Activated CD8-positive, alpha-beta memory T cell treated with anti-CD3 and anti-CD28 coated beads, Interleukin-2, amount 50 U/mL, for 48 hours (primary cell): ENCODE measurements around the gene P2RY8.
"Not testable (repeated sequence)": the region's sequence is repeated elsewhere in the genome, so short reads cannot be mapped to it uniquely, and the experiment has no call there.

ENCODE experiments used
- DNase-seq: peaks from one replicate; pipeline ENCODE4 v3.0.0-alpha.2; 2020

Gene P2RY8, protein sequence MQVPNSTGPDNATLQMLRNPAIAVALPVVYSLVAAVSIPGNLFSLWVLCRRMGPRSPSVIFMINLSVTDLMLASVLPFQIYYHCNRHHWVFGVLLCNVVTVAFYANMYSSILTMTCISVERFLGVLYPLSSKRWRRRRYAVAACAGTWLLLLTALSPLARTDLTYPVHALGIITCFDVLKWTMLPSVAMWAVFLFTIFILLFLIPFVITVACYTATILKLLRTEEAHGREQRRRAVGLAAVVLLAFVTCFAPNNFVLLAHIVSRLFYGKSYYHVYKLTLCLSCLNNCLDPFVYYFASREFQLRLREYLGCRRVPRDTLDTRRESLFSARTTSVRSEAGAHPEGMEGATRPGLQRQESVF

DNA sequence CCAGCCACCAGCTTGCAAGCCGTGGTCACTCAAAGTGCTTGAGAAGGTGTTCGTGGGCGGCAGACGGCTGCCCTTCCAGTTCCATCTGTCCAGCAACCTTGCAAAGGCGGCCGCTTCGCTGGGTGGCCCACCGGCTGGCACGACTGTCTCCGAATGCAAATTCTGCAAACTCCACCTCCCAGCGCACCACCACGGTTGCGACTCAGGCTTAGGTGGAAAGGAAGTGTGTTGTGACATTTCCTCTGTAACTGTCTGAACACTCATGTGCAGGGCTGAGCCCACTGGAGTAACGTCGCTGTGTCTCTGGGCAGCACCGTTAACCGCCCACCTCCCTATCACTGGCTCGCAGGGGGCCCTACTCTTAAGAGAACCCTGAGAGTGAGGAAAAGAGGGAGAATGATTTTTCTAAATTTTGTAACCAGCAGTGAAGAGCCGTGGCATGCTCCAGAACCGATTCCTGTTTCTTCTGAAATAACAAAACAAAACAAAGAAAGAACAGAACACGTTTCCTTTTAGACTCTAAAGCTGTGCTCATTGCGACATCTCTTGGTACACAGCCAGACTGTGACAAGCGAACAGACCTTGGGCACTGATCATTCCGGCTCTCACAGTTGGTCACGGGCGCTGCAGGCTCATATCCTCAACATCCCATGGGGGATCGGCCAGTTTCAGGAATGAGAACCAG is at the start of gene P2RY8:
Gene P2RY8, minus strand, starts transcription at position 155 of the 685 bp plus-strand sequence. CDS start 70,627 bp downstream, outside the sequence.
- DNase-seq: peak; percentile 88

DNA sequence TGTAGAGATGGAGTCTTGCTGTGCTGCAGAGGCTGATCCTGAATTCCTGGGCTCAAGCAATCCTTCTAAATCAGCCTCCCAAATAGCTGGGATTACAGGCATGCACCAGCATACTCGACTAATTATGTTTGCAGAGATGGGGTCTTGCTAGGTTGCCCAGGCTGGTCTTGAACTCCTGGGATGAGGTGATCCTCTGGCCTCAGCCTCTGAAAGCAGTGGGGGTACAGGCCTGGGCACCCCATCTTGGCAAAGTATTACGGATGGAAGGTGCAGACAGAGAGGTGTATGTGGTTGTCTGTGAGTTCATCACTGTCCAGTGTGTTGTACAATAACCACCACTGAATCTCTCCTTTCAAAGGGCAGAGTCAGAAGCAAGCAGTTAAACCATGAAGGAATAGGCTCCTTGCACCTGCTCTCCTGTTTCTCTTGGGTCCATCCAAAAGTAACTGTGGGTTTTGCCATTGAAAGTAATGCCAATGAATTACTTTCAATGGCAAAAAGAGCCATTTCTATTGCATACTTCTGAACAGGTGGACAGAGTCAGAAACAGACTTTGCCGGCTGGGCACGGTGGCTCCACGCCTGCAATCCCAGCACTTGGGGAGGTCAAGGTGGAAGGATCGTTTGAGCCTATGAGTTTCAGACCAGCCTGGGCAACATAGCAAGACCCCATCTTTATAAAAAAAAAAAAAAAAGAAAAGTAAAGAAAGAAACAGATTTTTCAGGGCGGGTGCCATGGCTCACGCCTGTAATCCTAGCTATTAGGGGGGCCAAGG is 47.4 kb upstream of the P2RY8 start:
- peak; percentile 45 for DNase-seq

- peak; percentile 73 for DNase-seq
These were observed 45.9 kb upstream of the P2RY8 start for GRCh38 chrX:1582686-1583437.

DNA sequence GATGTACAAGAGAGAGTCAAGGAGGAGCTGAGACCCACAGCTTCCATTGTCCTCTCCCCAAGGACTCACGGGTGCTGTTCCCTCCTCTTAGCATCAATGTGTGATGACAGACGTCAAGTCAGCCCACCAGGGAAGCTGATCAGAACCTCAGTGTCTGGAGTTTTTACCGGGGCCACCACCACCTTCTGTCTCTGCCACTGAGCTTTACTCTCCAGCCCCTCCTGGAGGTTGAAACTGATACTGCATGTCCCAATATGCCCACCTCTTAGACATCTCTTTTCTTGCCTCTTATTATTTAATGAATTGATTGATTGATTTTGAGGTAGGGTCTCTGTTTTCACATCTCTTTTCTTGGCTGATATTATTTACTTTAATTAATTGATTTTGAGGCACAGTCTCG is 44.1 kb upstream of the P2RY8 start:
- DNase-seq: peak; percentile 91

DNA sequence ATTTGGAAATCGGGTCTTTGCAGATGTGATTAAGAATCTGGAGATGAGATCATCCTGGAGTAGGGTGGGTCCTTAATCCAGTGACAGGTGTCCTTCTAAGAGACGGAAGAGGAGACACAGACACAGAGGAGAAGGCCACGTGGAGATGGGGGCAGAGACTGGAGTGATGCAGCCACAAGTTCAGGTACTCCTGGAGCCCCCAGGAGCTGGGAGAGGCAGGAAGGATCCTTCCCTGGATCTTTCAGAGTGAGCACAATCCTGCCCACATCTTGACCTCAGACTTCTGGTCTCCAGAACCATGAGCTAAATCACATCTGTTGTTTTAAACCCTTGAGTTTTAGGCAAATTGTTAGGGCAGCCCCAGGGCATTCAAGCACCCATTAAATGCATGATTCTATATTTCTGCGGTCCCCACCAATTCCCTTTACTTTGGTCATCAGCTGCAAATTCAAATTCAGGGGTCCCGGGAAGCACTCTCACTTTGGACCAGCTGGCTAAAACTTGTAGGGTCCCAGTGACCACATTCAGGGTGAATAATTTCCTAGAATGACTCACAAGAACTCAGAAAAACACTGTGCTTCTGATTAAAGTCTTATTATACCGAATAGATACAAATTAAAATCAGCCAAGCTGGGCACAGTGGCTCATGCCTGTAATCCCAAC is 41.7 kb upstream of the P2RY8 start:
- peak; percentile 49 for DNase-seq

GRCh38 chrX:1577845-1578244 is 40.9 kb upstream of the P2RY8 start:
- no peak for DNase-seq

DNA sequence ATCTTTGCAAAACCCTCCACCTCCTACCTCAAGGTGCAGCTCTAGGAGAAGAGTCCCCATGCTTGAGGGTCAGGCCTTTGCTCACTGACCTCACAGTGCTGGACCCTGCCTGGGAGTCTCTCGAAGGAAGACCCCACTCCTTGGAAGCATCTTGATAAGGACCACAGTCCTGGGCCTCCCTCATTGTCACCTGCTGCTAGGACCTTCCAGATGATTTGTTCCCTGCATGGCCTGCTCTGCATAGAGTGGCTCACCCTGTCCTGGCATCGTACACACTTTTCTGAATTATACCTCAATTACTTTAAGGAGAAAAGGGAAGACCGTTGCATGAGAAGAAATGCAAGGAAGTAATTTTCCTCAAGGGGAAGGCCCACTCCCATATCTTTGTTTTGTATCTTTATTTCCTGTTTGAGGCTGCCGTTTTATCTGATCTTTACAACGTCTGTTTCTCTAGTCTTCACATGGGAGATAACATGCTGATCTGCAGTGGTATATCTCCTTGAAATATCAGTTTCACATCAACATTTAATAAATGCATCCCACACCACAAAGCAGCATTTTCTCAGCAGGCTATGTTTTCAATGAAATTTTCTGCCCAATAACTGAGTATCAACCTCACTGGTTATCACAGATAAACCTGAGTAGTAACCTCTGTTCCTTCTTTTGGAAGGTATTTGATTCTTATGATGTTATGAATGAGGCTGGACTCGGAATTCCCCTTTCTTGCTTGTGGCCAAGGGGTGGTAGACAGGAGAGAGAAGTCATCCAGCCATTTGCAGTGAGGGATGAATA is 39.4 kb upstream of the P2RY8 start:
- no peak for DNase-seq

GRCh38 chrX:1574181-1574580 is 37.2 kb upstream of the P2RY8 start:
- DNase-seq: not testable (repeated sequence)

DNA sequence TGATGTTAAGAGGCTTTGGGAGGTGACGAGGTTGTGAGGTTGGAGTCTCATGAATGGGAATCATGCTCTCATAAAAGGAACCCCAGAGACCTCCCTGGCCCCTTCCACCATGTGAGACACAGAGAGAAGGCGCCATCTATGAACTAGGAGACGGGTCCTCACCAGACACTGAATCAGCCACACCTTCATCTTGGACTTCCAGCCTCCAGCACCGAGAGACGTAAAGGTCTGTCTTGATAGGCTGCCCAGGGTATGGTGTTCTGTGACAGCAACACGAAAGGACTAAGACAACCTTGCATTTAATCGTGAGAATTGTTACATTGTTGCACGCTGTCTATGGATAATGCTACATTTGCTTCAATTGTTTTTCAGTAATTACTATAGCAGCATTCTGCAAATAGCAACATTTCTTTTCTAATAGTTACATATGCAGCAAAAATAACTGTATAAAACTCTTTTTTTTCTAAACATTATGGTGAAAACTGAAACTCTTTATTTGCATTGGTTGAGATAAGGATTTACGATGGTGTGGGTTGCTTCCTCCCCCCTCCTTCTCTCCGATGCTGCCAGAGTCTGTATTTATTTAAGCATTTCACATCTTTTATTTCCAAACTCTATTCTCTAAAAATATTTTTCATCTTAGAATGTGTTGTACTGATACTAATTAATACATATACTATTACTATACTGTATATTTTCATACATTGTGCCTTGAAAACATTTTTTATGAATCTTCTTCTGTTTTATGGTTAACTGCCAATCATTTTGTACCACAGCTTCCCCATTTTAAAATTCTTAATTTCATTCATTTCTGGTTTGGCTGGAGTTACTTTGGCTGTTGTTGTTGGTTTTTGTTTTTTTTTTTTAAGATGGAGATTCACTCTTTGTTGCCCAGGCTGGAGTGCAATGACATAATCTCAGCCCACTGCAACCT is 28.0 kb upstream of the P2RY8 start:
- peak; percentile 43 for DNase-seq

GRCh38 chrX:1564077-1564476 is 27.1 kb upstream of the P2RY8 start:
- peak; percentile 25 for DNase-seq

DNA sequence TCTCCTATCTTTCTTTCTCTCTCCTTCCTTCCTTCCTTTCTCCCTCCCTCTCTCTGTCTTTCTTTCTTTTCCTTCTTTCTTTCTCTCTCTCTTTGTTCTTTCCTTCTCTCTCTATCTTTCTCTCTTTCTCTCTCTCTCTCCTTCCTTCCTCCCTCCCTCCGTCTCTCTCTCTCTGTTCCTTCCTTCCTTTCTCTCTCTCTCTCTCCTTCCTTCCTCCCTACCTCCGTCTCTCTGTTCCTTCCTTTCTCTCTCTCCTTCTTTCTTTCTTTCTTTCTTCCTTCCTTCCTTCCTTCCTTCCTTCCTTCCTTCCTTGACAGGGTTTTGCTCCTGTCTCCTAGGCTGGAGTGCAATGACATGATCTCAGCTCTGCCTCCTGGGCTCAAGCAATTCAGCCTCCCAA is 24.2 kb upstream of the P2RY8 start:
- peak; percentile 23 for DNase-seq

- peak; percentile 45 for DNase-seq
These were observed 21.9 kb upstream of the P2RY8 start for GRCh38 chrX:1558761-1559468.

GRCh38 chrX:1557442-1557841 is 20.5 kb upstream of the P2RY8 start:
- not testable (repeated sequence) for DNase-seq

DNA sequence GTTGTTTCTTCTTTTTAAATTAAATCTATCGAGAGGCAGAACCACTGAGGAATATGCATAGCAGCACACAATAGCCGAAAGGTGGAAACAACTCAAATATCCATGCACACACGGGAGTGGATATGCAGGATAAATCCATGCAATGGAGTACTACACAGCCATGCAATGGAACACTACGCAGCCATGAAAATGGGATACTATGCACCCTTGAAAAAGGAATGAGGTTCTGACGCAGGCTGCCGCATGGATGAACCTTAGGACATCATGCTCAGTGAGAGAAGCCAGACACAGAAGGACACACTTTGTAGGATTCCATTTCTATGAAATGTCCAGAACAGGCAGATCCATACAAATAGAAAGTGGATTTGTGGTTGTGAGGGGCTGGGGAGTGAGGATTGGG is 18.4 kb upstream of the P2RY8 start:
- DNase-seq: peak; percentile 42

DNA sequence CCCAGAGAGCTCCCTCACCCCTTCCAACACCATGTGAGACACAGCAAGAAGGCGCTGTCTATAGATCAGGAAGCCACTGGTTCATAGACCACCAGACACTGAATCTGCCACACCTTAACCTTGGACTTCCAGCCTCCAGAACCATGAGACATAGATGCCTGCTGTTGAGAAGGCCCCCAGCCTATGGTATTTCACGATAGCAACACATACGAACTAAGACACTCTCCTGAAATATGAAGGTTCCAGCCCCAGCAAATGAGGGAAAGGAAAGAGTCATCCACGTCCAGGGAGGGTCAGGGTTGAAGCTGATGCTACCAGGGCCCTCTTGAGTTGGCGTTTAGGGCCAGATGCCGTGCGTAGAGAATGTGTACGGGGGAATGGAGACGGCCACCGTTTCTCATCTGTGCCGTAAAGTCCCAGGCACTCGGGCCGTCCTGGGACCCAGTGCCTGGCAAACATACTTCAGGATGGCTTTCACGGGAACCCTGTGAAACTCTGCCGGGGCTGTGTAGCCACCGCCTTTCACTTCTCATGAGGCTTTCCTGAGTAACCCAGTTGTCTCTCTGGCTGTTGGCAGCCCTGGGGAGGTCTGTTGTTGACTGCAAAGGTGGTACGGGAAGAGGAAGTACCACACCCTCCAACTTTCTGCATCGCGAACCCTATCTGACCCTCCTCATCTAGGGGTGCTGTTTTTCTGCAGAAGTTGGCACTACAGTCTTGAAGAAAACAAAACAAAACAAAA is 17.7 kb upstream of the P2RY8 start:
- DNase-seq: peak; percentile 61

DNA sequence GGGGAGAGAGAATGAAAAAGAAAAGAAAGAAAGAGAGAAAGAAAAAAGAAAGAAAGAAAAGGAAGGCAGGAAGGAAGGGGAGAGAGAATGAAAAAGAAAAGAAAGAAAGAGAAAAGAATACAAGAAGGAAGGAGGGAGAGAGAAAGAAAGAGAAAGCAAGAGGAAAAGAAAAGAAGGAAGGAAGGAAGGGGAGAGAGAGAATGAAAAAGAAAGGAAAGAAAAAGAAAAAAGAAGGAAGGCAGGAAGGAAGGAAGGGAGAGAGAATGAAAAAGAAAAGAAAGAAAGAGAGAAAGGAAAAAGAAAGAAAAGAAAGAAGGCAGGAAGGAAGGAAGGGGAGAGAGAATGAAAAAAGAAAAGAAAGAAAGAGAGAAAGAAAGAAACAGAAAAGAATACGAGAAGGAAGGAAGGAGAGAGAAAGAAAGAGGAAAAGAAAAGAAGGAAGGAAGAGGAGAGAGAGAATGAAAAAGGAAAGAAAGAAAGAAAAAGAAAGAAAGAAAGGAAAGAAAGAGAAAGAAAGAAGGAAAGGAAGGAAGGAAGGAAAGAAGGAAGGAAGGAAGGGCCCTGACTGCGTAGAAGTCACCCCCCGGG is 15.1 kb upstream of the P2RY8 start:
- DNase-seq: no peak

DNA sequence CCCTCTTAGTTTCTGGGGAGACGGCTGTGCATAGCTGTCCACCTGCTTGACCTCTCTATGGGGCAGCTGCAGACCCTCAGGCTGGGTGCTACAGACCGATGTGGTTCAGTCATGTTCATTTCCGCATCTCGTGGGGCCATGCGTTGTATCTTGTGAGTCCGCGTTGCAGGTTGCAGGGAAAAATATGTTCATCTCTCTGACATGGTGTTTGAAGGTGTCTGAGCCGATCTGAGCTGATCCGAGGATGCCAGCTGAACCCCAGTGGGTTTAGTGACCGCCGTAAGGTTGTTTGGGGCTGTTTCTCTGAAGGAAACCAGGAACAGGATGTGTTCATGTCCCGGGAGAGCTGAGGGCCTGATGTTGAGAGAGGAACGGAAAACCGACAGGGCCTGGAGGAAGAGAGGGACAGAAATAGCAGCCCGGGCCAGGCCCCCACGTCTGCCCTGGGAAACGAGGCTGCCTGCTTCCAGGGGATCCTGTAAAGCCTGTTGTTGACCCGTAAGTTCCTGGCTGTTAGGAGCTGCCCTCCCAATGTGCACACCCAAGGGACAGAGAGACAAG is 9.8 kb upstream of the P2RY8 start:
- DNase-seq: peak; percentile 41
